ENCODE results near the gene CBLB.

- TF ChIP-seq POLR2AphosphoS5 (IDR thresholded peaks at IDR 0.05; ENCODE audit: borderline replicate concordance, low read depth, low read length) = no peak
- TF ChIP-seq FOXP2 (optimal IDR thresholded peaks at IDR 0.05; ENCODE audit: control extremely low read depth, extremely low read length, insufficient read depth) = no peak
- TF ChIP-seq EZH2 (IDR thresholded peaks at IDR 0.05) = no peak
These were observed 139.1 kb downstream of the CBLB start for GRCh38 chr3:105729667-105730066.
